ENCODE measurements around the gene FOLR2. TPM values are rescaled to one million over a fixed set of nuclear protein-coding genes. Genes with fewer than 3 reads are reported as not detected.

FOLR2 gene
- total and polyA plus RNA-seq, 2 donors: 19.6 to 31.9 TPM

GRCh38 chr11:72237112-72237931 lies 20.7 kb downstream of the FOLR2 start:
- WGBS: 73% methylated on average over 22 of the region's 22 CpGs
- Histone ChIP-seq H3K36me3 (ENCODE audit: insufficient read depth) (peaks cover 5% of the 10 kb centered on the region), H3K4me1 (ENCODE audit: insufficient read depth) (peaks cover 2% of the 10 kb centered on the region), H3K27ac (ENCODE audit: low read depth) (no peak overlapping the region), H3K4me3 (ENCODE audit: low read depth, low read length) (no peak overlapping the region)
- no peak for DNase-seq (ENCODE audit: extremely low spot score)

- no peak overlapping the region for H3K4me3 ChIP-seq (ENCODE audit: low read depth, low read length)
- peaks cover 2% of the 10 kb centered on the region for H3K4me1 ChIP-seq (ENCODE audit: insufficient read depth)
- WGBS: 37% methylated on average over 16 of the region's 16 CpGs
- no peak overlapping the region for H3K27ac ChIP-seq (ENCODE audit: low read depth)
- H3K36me3 ChIP-seq (ENCODE audit: insufficient read depth): peaks cover 5% of the 10 kb centered on the region
- DNase-seq (ENCODE audit: extremely low spot score): no peak
Measured at GRCh38 chr11:72238040-72238450, 21.5 kb downstream of the FOLR2 start.

GRCh38 chr11:72238492-72239312 lies 22.1 kb downstream of the FOLR2 start:
- WGBS: 67% methylated on average over 28 of the region's 28 CpGs
- no peak for DNase-seq (ENCODE audit: extremely low spot score)
- Histone ChIP-seq H3K36me3 (ENCODE audit: insufficient read depth) (peaks cover 5% of the 10 kb centered on the region), H3K27ac (ENCODE audit: low read depth) (no peak overlapping the region), H3K4me1 (ENCODE audit: insufficient read depth) (peaks cover 2% of the 10 kb centered on the region), H3K4me3 (ENCODE audit: low read depth, low read length) (no peak overlapping the region)

GRCh38 chr11:72239313-72239848 lies 22.8 kb downstream of the FOLR2 start:
- peaks cover 2% of the 10 kb centered on the region for H3K36me3 ChIP-seq (ENCODE audit: insufficient read depth)
- H3K4me3 ChIP-seq (ENCODE audit: low read depth, low read length): peak overlapping the region; percentile 34
- DNase-seq (ENCODE audit: extremely low spot score): no peak
- 10% methylated on average over 25 of the region's 25 CpGs for WGBS
- no peak overlapping the region for H3K27ac ChIP-seq (ENCODE audit: low read depth)
- peaks cover 2% of the 10 kb centered on the region for H3K4me1 ChIP-seq (ENCODE audit: insufficient read depth)

DNA sequence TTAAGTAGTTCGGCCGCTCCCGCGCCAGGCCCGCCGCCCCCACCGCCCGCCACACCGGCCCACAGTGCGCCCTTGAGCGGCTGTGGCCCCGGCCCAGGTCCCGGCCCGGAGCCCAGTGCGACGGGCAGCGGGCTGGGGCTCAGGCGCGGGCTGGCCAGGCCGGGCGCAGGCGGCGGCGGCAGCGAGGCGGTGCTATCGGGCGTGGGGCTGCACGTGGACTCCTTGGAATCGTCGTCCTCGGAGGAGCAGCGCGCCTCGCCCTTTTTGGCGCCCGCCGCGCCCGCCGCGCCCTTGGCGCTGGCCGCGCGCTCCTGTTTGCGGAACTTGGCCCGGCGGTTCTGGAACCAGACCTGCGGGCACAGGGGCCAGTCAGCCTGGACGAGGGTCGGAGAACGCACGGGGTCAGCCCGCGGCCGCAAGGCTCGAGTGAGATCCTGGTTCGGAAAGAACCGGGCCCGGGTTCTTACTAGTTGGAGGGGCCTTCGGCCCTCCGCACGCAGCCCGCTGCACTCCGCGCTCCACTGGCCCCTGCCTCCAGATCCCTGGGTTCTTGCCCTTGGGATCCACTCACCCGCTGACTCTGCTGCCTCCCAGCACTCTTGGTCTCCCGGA lies 23.4 kb downstream of the FOLR2 start:
- Histone ChIP-seq H3K4me1 (ENCODE audit: insufficient read depth) (peaks cover 2% of the 10 kb centered on the region), H3K27ac (ENCODE audit: low read depth) (no peak overlapping the region)
- DNase-seq (ENCODE audit: extremely low spot score): no peak

GRCh38 chr11:72240461-72241290 lies 24.1 kb downstream of the FOLR2 start:
- WGBS: 32% methylated on average over 44 of the region's 44 CpGs
- Histone ChIP-seq H3K4me1 (ENCODE audit: insufficient read depth) (peaks cover 2% of the 10 kb centered on the region), H3K4me3 (ENCODE audit: low read depth, low read length) (no peak overlapping the region), H3K36me3 (ENCODE audit: insufficient read depth) (peaks cover 2% of the 10 kb centered on the region), H3K27ac (ENCODE audit: low read depth) (no peak overlapping the region)
- DNase-seq (ENCODE audit: extremely low spot score): no peak

More for the DNA sequence above, 23.4 kb downstream of the FOLR2 start:
- 1% methylated on average over 69 of the region's 69 CpGs for WGBS
- peak overlapping the region; percentile 34 for H3K4me3 ChIP-seq (ENCODE audit: low read depth, low read length)
- H3K36me3 ChIP-seq (ENCODE audit: insufficient read depth): peaks cover 2% of the 10 kb centered on the region

DNA sequence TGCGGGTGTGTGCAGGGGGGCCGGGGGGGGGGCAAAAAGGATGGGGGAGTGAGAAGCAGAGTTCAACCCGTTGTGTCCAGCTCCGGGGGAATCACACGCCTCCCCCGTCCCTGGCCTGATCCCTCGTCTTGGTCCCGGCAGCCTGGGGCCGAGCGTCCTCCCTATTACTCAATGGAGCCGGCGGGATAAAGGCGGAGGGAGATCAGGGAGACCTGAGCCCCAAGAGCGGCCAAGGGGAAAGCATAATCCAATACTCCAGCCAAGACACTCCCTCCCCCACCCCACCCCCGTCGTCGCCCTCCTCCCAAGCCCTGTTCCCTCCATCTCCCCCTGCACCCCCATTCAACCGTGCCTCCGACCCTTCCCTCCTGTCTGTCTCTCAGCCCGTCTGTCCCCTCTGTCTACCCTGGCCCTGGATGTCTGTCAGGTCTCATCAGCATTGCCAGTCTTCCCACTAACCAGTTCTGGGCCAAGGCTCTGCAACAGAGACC lies 24.7 kb downstream of the FOLR2 start:
- 34% methylated on average over 20 of the region's 20 CpGs for WGBS
- no peak overlapping the region for H3K4me3 ChIP-seq (ENCODE audit: low read depth, low read length)
- peaks cover 2% of the 10 kb centered on the region for H3K36me3 ChIP-seq (ENCODE audit: insufficient read depth)
- H3K4me1 ChIP-seq (ENCODE audit: insufficient read depth): peaks cover 2% of the 10 kb centered on the region
- H3K27ac ChIP-seq (ENCODE audit: low read depth): no peak overlapping the region
- no peak for DNase-seq (ENCODE audit: extremely low spot score)

- no peak for DNase-seq (ENCODE audit: extremely low spot score)
- Histone ChIP-seq H3K4me1 (ENCODE audit: insufficient read depth) (peaks cover 2% of the 10 kb centered on the region), H3K27ac (ENCODE audit: low read depth) (no peak overlapping the region), H3K36me3 (ENCODE audit: insufficient read depth) (peaks cover under 1% of the 10 kb centered on the region), H3K4me3 (ENCODE audit: low read depth, low read length) (no peak overlapping the region)
- WGBS: 96% methylated on average over 2 of the region's 2 CpGs
Measured at GRCh38 chr11:72242141-72242540, 25.5 kb downstream of the FOLR2 start.

DNA sequence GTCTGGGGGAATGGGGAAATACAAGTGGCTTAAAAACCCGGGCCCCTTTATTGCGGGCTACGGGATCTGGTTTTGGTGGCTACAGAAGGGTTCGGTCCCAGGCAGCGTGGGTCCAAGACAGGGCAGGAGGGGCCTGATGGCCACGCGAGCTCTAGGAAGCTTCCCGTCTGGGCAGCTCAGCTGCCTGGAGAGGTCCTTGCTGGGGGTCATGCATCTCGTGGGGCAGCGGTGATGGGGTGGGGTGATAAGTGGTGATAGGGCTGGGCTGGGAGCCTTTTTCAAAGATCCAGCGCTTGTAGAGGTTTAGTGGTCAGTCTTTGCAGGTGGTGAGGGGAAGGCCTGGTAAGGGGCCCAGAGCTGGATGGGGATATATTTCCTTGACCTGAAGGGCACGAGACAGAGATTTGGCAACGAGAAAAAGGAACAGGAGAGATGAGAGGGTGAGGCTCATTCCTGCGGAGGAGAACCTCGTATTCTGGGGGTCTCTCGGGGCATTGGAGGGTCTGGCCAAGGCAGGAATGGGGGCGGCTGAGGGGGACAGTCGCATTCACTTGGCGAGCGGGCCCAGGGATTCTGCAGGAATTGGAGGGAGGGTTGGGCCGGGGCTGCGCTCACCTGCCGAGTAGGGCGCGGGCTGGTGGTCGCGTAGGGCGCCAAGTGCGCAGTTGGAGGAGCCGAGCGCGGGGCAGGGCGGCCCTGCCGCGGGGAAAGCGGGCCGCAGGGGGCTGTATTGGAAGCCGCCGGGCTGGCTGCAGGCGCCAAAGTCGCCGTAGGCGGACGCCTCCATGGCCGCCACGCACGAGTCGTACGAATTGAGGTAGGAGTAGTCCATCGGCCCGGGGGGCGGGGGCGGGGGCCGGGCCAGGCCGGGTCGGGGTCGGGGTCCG lies 26.8 kb downstream of the FOLR2 start:
- H3K36me3 ChIP-seq (ENCODE audit: insufficient read depth): no peaks in the 10 kb centered on the region
- peaks cover 2% of the 10 kb centered on the region for H3K4me1 ChIP-seq (ENCODE audit: insufficient read depth)
- peak overlapping the region; percentile 17 for H3K4me3 ChIP-seq (ENCODE audit: low read depth, low read length)
- 23% methylated on average over 58 of the region's 58 CpGs for WGBS
- DNase-seq (ENCODE audit: extremely low spot score): no peak
- no peak overlapping the region for H3K27ac ChIP-seq (ENCODE audit: low read depth)

DNA sequence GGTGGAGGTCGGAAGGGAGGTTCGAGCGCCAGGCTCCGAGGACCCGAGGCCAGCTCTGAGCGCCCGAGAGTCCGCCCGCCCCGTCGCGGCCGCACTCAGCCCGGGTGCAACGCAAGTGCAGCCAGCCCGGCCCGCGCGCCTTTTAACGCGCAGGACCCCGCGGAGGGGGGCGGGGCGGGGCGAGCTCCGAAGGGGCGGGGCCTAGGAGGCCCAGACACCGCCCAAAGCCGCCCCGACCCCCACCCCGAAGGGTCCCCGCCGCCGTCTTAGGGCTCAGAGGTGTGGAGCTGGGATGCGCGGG lies 27.4 kb downstream of the FOLR2 start, which contains the start of gene PHOX2A:
TSS of gene PHOX2A (minus strand) at position 117 of the 301 bp plus-strand sequence. CDS start 172 bp downstream, outside the sequence.
- Histone ChIP-seq H3K27ac (ENCODE audit: low read depth) (no peak within 1 kb of the TSS), H3K4me3 (ENCODE audit: low read depth, low read length) (peak within 1 kb of the TSS; percentile 17), H3K4me1 (ENCODE audit: insufficient read depth) (peaks cover 2% of the 10 kb centered on the region), H3K36me3 (ENCODE audit: insufficient read depth) (no peaks in the 10 kb centered on the region)
- 1% methylated on average over 37 of the region's 37 CpGs for WGBS
- DNase-seq (ENCODE audit: extremely low spot score): no peak

DNA sequence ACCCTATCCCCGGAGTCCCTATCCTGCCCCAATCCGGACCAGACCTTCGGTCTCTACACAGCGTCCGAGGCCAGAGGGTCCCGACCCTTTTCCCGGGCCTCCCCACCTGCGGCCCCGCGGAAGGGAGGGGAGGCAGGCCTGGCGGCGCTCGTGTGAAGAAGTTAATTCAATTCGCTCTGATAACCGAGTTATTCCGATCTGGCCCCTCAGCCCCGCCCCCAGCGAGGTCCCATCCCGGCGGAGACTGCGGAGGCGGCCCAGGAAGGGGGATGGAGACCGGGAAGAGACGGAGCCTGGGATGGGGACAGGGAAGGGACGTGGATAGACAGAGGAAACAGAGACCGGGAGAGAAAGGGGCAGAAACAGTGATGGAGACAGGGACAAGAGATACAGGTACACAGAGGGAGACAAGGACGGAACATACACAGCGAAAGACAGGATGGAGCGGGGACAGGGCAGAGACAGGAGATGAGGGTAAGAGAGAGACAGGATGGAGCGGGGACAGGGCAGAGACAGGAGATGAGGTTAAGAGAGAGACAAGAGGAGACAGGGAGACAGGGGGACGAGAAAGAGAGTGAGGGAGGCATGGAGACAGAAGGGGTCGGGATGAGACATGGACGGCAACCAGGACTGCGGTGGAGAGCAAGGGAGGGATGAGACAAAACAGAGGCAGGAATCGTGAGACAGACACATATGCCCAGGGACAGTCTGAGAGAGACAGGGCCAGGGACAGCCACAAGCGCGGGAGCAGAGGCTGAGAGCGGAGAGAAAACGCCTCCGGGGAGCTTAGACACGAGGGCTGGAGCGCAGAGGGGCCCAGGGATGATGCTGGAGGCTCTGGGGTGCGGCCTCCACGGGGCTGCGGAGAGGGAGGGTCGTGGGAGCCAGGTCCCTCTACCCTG lies 28.0 kb downstream of the FOLR2 start:
- 6% methylated on average over 46 of the region's 46 CpGs for WGBS
- Histone ChIP-seq H3K4me1 (ENCODE audit: insufficient read depth) (peaks cover 2% of the 10 kb centered on the region), H3K4me3 (ENCODE audit: low read depth, low read length) (peak overlapping the region; percentile 17), H3K36me3 (ENCODE audit: insufficient read depth) (no peaks in the 10 kb centered on the region), H3K27ac (ENCODE audit: low read depth) (no peak overlapping the region)
- no peak for DNase-seq (ENCODE audit: extremely low spot score)
